ENCODE results near the gene PIM1.
A peak's percentile ranks its signal among the peaks of the same experiment; 100 is the strongest.
"Not testable (repeated sequence)": the region's sequence is repeated elsewhere in the genome, so short reads cannot be mapped to it uniquely, and the experiment has no call there.

The PIM1 gene

DNA sequence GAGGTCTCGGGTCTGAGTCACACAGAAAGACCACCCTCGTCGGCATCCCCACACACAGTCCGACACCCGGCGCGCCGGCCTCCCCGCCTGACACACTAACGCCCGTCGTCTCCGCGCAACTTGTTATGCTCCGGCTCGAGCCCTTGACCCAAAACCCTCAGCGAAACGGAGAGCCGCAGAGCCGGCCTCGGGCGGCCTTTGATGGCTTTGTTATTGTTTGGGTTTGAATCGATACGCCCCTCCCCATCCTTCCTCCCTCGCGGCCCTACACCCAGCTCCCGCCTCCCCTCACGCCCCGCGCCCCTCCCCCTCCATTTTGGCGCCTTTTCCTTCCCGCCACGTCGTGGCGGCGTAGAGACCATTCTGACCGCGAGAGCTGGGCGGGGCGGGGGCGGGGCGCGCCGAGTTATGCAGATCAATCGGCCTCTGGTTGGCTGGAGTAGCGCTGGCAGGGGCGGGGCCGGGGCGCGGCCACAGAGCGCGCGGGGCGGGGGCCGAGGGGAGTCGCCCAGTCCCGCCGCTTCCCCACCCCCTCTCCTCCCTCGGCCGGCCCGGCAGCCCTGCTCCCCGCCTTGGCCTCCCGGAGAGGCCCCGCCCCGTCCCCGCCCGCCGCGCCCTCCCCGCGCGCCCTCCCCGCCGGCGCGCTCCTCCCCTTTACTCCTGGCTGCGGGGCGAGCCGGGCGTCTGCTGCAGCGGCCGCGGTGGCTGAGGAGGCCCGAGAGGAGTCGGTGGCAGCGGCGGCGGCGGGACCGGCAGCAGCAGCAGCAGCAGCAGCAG is at the start of gene PIM1:
Gene PIM1 (plus strand): TSS at position 657 of the 777 bp plus-strand sequence. CDS start 424 bp downstream, outside the sequence.
- peak; percentile 99 to 100 for DNase-seq (ENCODE audit: extremely low read depth in 1 of 2, low read depth in 1 of 2)

DNA sequence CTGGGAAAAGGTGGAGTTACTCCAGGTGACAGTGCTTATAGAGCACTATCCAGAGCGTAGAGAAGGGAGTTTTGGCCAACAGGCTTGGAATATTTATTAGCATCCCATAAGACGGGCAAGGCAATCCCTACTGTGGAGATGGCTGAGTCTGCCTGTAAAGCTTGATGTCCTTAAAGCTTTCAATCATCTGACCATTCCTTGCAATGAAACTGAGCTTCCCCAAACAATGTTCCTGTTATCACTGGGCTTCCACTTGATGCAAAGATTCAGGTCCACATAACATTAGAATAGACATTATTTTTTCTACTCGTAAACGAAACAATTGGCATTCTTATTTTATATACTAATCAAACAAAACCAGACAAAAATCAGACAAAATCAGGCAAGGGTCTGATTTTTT is 48.4 kb upstream of the PIM1 start:
- DNase-seq (ENCODE audit: extremely low read depth in 1 of 2, low read depth in 1 of 2): no peak

DNA sequence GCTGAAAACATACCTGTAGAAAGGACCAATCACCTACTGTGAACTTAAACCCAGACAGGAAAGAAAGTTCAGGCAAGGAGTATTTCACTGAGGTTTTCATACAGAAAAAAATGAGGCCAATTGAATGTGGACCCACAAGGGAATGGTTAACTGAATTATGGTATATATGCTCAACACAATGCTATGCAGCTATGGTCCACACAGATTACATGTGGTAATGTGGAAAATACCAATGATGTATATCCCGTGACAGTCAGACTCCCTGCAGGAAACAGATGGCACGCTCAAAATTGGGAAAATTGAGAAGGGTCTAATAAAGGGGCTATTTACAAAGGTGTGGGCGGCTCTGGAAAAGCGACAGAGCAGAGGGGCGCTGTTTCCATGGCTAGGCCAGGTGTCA is 47.1 kb upstream of the PIM1 start:
- DNase-seq (ENCODE audit: extremely low read depth in 1 of 2, low read depth in 1 of 2): no peak

DNA sequence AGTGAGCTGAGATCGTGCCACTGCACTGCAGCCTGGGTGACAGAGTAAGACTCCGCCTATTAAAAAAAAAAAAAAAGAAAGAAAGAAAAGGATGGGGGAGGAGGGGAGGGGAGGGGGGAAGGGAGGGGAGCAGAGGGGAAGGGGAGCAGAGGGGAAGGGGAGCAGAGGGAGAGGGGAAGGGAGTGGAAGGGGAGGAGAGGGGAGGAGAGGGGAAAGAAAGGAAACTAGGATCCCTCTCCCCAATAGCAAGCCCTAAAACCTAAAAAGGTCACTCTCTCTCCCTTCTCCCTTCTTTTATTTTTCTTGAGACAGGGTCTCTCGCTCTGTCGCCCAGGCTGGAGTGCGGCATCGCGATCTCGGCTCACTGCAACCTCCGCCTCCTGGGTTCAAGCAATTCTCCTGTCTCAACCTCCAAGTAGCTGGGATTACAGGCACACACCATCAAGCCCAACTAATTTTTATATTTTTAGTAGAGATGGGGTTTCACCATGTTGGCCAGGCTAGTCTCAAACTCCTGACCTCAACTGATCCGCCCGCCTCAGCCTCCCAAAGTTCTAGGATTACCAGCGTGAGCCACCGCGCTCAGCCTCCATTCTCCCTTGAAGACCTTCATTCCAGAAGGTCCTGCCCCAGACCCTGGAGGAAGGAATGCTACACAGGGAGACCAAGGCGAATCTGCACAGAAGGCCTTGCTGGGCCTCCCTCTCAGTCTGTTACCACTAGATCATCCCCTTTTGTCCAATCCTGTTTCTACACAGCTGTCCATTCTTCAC is 45.8 kb upstream of the PIM1 start:
- DNase-seq (ENCODE audit: extremely low read depth in 1 of 2, low read depth in 1 of 2): no peak

DNA sequence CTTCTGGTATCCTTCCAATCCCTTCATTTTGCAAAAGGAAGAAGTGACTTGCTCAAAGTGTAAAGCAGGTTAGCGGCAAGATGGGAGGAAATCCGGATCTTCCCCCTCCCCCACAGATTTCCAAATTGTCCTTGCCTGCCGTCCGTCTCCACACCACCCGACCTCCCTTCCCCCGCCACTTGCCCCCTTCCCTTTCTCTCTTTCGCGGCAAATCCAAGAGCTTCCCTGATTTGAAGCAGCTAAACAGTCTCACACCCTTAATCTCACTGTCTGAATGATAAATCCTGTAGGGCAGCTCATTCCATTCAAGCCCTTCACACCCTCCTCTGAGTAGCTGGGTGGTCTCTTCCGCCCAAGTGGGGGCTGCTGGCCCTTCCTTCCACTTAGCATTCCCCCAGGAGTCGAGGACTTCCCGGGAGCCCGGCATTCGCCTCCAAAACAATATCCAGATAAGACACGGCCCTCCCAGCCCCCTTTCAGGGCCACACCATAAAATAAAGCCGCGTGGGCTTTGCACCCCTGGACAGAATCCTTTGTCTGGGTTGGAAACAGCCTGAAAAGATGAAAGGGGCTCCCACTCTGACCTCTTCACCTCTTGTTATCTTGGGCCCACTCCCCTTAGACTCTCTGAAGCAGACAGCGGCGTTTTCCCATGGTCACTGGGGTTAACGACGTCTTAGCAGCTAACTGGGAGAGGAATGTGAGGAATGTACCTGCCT is 44.0 kb upstream of the PIM1 start:
- DNase-seq (ENCODE audit: extremely low read depth in 1 of 2, low read depth in 1 of 2): no peak

DNA sequence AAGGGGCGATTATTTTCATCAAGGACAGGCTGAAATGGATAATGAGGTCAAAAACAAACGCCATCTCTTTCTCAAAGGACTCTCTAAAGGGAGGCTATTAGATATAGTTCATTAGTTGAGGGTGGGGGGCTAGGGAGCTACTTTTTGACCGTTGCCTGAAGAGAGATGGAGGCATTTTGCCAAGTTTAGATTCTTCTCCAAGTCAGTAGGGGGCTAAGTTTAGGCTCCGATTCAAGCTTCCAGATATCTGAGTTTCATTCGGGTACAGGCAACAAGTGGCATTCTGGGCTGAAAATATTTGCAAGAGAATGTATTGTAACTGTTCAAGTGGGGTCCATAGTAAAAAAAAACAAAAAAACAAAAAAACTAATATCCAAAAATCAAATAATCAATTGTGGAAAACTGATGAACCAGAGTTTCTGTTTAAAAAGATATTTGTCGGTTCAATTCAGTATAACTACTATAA is 43.4 kb upstream of the PIM1 start:
- no peak for DNase-seq (ENCODE audit: extremely low read depth in 1 of 2, low read depth in 1 of 2)

DNA sequence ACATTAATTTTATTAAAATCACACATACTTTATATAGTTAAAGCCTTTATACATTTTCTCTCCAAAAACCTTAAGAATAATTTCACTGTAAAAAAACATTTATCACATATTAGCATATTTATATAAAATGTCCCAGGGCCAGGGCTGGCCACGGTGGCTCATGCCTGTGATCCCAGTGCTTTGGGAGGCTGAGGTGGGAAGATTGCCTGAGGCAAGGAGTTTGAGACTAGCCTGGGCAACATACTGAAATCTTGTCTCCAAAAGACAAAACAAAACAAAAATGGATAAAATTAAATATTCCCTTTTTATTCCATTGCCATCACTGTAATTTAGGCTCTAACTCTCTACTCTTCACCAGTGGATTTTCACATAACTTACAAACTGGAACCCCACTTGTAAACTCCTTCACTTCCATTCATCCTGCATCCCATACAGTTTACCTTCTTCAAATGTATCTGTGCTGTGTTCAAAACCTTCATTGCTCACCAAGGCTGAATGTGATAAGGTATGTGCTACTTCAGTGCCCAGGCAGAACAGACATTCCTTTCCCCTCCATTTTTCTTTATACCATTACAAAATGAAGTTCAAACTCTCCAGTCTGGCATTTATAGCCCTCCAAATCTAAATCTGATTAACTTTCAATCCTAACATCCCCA is 42.9 kb upstream of the PIM1 start:
- DNase-seq (ENCODE audit: extremely low read depth in 1 of 2, low read depth in 1 of 2): no peak

DNA sequence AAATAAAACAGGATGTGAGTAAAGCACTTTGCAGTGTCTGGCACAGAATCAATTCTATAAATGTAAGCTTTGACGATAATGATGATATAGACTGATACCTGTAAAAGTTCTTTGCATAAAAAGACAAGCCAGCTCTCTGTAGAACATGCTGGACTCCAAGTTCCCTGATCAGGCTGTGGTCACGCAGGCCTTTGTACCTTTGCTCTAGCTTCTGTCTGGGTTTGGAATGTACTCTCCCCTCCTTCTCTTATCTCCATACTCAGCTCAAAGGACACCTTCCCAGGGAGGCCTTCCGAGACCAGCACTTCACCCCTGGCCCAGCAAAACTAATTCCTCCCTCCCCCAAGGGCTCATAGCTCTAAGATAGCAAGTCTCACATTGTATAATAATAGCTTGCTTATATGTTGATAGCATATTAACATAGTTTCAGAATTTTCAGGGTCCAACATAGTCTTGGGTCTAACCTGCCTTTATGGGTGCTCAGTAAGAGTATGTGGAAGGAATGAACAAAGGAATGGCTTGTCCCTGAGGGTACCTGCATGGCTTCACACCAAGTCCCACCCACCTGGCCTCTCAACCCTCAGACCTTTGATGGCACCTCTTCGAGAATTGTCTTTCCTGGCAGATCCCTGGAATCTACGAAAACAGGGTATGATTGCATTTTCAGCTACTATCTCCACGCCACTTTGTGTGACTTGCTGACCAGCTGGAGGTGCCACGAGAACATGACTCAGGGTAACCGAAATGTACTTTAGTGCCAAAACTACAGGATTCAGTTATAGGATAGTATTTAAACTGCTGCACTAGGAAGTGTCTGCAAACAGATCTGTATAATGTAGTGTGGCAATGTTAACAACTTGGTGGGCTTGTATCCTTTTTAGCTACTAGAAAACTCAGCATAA is 41.7 kb upstream of the PIM1 start:
- no peak for DNase-seq (ENCODE audit: extremely low read depth in 1 of 2, low read depth in 1 of 2)

DNA sequence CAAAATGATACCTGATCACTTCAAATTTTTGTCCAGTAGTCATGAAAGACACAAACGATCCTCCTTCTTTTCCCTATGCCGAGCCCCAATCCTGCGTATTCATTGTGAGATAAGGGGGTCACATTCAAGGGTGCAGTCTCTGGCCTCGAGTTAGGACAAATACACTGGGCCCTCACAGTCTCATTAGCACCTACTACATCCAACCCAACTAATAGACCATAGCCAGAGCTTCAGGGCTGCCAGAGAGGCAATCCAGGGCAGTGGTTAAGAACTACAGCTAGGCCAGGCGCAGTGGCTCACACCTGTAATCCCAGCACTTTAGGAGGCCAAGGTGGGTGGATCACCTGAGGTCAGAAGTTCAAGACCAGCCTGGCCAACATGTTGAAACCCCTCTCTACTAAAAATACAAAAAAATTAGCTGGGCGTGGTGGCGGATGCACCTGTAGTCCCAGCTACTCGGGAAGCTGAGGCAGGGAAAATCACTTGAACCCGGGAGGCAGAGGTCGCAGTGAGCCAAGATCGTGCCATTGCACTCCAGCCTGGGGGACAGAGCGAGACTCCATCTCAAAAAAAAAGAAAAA is 41.0 kb upstream of the PIM1 start:
- DNase-seq (ENCODE audit: extremely low read depth in 1 of 2, low read depth in 1 of 2): not testable (repeated sequence)

DNA sequence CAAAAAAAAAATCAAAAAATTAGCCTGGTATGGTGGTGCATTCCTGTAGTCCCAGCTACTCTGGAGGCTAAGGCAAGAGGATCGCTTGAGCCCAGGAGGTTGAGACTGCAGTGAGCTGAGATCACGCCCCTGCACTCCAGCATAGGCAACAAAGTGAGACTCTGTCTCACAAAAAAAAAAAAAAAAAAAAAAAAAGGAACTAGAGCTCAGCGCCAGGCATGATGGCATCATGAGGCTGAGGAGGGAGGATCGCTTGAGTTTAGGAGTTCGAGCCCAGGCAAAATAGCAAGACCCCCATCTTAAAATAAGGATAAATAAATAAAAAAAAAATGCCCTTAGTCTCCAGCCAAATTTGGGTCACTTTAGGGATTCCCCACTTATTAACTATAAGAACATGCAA is 40.4 kb upstream of the PIM1 start:
- DNase-seq (ENCODE audit: extremely low read depth in 1 of 2, low read depth in 1 of 2): no peak

DNA sequence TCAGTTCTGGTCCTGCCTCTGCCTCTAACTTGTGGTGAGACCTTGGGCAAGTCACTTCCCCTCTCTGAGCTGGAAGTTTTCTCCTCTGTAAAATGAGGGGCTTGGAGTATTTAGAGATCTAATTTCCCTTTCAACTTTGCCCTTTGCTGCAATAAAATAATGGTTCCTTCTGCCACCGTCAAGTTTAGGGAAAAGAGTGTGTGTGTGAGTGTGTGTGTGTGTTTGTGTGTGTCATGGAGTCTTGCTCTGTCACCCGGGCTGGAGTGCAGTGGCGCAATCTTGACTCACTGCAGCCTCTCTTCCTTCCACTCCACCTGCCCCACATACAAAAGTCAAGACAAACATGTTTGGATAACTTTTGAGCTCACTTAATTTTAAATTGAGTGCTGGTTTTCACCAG is 39.2 kb upstream of the PIM1 start:
- no peak for DNase-seq (ENCODE audit: extremely low read depth in 1 of 2, low read depth in 1 of 2)

DNA sequence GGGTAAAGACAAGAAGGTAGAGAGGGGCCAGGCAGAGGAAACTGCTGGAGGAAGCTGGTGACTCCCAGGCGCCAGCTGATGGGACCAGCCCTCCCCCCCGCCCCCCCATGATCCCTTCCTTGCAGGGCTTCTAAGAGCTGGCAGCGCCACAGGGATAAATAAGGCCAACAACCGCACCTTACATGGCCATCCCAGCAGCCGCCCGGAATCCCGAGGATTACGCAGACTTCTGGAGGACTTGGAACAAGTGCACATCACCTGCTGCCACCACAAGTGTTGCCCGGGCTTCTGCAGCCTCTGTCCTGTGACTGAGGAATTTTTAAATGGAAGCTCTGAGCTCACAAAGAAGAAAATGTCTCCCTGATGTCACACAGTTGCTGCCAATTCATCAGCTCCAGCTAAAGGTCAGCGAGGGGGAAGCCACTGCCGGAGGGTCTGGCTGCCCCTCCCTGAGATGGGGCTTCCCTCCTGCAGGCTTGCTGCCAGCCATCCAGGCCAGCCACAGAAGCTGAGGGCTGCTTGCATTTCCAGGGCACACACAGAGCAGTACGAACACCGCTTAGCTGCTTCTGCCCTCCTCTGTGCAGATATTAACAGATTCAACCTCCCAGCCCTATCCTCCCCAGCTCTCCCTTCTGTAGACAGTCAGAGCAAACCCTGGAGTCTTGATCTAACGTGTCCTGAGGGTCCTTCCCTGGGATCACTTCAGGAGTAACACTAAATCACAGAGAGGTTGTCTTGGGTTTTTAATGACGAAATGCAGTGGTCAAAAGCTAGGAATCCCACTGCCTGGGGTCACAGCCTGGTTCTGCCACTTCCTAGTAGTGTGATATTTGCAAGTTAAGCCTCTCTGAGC is 38.6 kb upstream of the PIM1 start:
- no peak for DNase-seq (ENCODE audit: extremely low read depth in 1 of 2, low read depth in 1 of 2)

DNA sequence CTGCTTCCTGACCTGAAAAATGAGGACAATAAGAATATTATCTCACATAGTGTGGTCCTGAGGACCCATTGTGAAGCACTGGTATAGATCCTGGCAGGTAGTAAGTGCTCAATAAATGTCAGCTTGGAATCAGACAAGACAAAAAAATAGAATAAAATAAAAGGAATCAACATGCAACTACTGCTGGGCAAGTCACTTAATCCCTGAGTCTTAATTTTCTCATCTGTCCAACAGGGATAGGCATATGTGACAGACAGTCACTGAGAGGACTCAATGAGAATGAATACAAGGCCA is 38.0 kb upstream of the PIM1 start:
- no peak for DNase-seq (ENCODE audit: extremely low read depth in 1 of 2, low read depth in 1 of 2)

DNA sequence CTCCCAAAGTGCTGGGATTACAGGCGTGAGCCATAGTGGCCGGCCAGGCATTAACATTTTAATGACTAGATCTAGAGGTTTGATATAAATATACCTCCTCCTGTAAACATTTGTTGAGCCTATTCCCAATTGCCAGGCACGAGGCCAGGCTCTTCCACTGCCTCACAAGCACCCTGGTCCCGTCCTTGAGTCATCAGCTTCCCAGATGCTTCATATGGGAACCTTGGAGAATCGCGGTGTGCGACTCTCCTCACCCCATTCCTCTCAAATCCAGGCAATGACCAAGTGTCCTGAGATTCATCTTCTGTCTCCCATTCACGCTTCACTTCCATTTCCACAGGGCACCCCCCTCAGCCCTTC is 35.9 kb upstream of the PIM1 start:
- no peak for DNase-seq (ENCODE audit: extremely low read depth in 1 of 2, low read depth in 1 of 2)

DNA sequence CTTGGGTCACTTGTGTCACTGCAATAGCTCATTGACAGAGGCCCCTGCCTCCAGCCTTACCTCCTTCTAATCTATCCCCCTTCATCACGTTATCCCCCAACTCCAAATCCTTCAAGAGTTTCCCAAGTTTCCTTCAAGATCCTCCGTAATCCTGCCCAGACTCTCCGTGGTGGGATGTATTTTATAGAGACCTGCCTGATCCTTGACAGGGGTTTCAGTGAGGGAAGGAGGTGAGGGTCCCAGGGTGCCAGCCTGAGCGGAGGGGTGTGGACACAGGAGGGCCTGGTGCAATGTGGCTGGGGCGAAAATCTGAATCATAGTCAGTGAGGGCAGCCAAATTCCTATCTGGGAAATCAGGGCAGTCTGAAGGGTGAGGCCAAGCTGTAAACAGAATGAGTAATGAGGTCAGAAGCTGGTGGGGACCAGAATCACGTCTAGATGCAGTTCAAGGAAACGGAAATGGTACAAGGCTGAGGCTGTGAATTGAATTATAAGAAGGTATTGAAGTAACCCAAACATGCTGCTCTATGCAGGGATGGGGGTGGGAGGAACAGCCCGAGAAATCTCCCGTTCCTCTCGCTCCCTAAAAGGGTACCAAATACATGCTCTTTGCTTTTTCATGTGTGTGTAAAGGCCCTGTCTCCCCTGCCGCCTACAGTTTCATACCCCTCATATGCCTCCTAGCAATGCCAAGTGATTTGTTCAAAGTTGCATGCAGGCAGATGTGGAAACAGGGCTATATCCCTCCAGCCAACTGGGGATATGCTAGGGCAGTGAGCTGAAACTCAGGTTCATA is 35.4 kb upstream of the PIM1 start:
- DNase-seq (ENCODE audit: extremely low read depth in 1 of 2, low read depth in 1 of 2): no peak

DNA sequence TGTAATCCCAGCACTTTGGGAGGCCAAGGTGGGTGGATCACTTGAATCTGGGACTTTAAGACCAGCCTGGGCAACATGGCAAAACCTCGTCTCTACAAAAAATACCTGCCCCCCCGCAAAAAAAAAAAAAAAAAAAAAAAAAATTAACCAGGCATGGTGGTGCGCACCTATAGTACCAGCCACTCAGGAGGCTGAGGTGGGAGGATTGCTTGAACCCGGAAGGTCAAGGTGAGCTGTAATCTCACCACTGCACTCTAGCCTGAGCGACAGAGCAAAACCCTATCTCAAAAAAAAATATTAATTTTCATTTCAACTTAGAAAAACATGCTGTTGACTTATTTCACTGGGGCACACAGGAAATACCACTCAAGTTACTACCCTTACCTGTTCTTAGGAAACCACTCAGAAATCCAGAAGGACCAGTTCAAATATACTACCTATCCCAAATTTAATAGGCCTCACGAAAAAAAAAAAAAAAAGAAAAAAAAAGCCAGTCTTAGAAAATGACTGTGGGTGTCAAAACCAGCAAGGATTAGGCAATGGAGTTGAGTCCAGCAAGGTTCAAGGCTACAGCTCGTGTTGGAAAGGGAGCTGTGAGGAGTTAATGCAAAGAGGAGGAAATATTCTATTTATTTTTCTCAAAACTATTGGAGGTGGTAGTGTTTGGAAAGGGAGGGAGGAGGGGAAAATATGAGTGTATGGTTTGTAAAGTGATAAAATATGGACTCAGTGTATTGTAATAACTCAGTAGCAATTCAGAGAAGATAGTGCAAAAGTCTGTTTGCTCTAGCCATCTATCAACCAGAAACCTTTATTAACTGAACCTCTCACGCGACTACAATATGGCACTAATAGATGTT is 33.9 kb upstream of the PIM1 start:
- no peak for DNase-seq (ENCODE audit: extremely low read depth in 1 of 2, low read depth in 1 of 2)

DNA sequence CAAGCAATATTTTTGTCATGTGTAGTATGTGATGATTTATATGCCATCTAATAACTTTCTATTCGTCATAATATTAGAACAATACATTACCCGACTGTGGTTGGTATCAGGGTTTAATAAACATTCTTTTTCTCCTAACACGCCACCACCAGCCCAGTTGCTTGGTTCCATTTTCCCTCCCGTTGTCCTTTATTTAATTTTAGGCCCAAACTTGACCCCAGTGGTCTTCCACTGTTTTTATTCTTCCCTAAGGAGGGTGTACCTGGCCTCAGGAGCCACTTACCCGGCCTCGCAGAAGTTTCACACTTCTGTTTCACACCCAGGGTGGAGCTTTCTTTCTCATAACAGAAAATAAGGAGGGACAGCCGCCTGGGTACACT is 33.1 kb upstream of the PIM1 start:
- no peak for DNase-seq (ENCODE audit: extremely low read depth in 1 of 2, low read depth in 1 of 2)
